HFF-Myc (cell line): ENCODE data around the gene ARL16.

Experiments
- DNase-seq: peaks from one replicate; pipeline ENCODE4 v3.0.0-alpha.2; 2011; ENCODE audit warnings: low read depth; ENCODE audit errors: extremely low read depth
- H3K4me3 ChIP-seq: replicated peaks from 2 replicates; pipeline ENCODE4 v1.5.1; 2011; ENCODE audit warnings: low read depth, mild to moderate bottlenecking, control low read depth, low read length
- CTCF ChIP-seq: IDR thresholded peaks from 2 replicates; pipeline ENCODE4 v1.5.1; 2012; ENCODE audit warnings: mild to moderate bottlenecking, low read depth, low read length, control low read depth; ENCODE audit errors: missing control alignments

ARL16 gene

DNA sequence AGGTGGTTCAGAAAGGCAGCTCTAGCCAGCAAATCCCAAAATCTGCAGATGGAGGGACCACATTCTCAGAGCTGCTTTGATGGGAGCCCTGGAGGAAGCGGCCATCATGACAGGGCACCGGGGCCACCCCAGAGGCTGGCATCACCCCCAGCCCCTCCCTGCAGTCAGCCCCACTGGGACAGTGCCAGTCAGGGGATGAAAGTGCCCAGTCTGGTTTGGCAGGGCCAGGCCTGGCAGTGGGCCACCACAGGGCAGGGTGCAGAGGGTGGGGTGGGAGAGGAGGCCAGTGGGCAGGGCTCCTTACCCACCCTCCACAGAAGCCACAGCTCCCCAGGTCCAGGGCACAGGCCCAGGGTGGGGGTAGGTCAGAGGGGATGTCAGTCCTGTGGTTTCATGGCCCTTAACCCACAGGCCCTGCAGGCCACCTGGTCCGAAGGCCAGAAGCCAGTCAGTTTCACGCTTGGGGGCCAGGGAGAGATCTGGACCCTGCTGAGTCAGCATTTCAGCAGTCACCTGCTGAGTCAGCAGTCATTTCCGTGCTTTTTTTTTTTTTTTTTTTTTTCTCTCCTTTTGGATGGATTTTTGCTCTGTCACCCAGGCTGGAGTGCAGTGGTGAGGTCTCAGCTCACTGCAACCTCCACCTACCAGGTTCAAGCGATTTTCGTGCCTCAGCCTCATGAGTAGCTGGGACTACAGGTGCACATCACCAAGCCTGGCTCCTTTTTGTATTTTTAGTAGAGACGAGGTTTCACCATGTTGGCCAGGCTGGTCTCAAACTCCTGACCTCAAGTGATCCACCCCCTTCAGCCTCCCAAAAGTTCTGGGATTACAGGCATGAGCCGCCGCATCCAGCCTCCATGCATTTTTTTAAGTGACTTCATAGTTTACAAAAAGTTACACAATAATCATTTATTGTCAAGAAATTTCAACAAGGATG, 38.9 kb upstream of the ARL16 start:
- TF ChIP-seq CTCF, result no peak
- DNase-seq, result no peak
- H3K4me3 ChIP-seq, result no peak overlapping the region

- no peak overlapping the region for H3K4me3 ChIP-seq
- no peak for DNase-seq
- no peak for TF ChIP-seq CTCF
These were observed 36.9 kb upstream of the ARL16 start for GRCh38 chr17:81720267-81721071.

- H3K4me3 ChIP-seq, result no peak overlapping the region
- no peak for DNase-seq
- no peak for TF ChIP-seq CTCF
These were observed 36.0 kb upstream of the ARL16 start for GRCh38 chr17:81719410-81720266.

GRCh38 chr17:81717766-81718089, 34.1 kb upstream of the ARL16 start:
- no peak overlapping the region for H3K4me3 ChIP-seq
- TF ChIP-seq CTCF, result no peak
- no peak for DNase-seq

DNA sequence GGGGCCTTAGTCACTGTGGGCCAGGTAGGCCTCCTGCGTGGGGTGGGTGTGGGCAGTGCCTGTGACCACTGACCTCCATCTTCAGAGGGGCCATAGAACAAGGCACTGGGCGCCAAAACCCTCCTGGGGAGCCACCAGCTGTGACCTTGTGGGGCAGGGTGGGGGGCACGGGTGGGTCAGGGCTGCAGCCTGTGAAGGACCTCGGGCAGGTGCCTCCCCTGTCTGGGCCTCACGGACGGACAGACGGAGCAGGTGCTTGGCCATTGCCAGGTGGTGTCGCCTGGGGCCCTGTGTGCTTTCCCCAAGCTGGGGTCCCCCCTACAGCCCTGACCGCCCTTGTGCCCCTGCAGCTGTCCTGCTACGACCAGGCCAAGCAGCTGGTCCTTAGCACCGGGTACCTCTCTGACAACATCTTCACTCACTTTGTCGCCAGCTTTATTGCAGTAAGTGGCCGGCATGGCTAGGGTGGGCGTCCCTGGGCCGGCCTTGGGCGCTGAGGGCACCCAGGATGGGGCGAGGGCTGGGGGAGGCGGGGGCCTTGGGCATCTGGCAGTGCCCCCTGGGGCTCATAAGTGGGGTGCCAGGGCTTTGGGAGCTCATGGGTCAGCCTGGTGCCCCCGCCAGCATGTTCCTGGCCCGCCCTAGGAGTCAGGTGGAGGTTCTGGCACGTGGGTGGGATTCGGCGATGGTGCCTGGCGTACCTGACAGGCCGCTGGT, 33.6 kb upstream of the ARL16 start:
- no peak overlapping the region for H3K4me3 ChIP-seq
- TF ChIP-seq CTCF, result no peak
- no peak for DNase-seq

GRCh38 chr17:81716674-81716996, 33.0 kb upstream of the ARL16 start:
- no peak overlapping the region for H3K4me3 ChIP-seq
- TF ChIP-seq CTCF, result no peak
- DNase-seq, result no peak
